GM23338 (cell line): ENCODE measurements around the gene LRRN4. TPM values are rescaled to one million over a fixed set of nuclear protein-coding genes. Genes with fewer than 3 reads are reported as not detected.

Source experiments
- ATAC-seq: fragments of 200-7000 bp; cut with Tn5 transposase; 3 replicates; pipeline ENCODE4 v1.9.1; 2020
- DNase-seq: peaks from one replicate; pipeline ENCODE4 v3.0.0-alpha.2; 2015; ENCODE audit warnings: low spot score
- H2AFZ ChIP-seq: fragments of 200-600 bp; sonication (generic); 2 replicates; pipeline ENCODE4 v1.8.0; 2016; ENCODE audit warnings: antibody characterized with exemption, mild to moderate bottlenecking, moderate library complexity
- H3F3A ChIP-seq: fragments of 200-600 bp; sonication (generic); replicated peaks from 2 replicates; pipeline ENCODE4 v1.8.0; 2017; ENCODE audit warnings: antibody characterized with exemption, mixed run types, low read depth
- H3K27ac ChIP-seq: fragments of 200-600 bp; sonication (generic); 2 replicates; pipeline ENCODE4 v1.6.1; 2016; ENCODE audit warnings: low read depth
- H3K27me3 ChIP-seq: fragments of 200-600 bp; sonication (generic); 2 replicates; pipeline ENCODE4 v1.8.0; 2016; ENCODE audit warnings: mild to moderate bottlenecking, mixed run types, moderate library complexity; ENCODE audit not compliant: insufficient read depth
- H3K36me3 ChIP-seq: fragments of 200-600 bp; sonication (generic); 2 replicates; pipeline ENCODE4 v1.8.0; 2016; ENCODE audit warnings: mild to moderate bottlenecking; ENCODE audit not compliant: insufficient read depth
- H3K4me1 ChIP-seq: fragments of 200-600 bp; sonication (generic); 2 replicates; pipeline ENCODE4 v1.8.0; 2016; ENCODE audit warnings: mild to moderate bottlenecking, moderate library complexity; ENCODE audit not compliant: insufficient read depth
- H3K4me2 ChIP-seq: fragments of 200-600 bp; sonication (generic); 2 replicates; pipeline ENCODE4 v1.7.1; 2017; ENCODE audit warnings: mixed run types
- H3K4me3 ChIP-seq: fragments of 200-600 bp; sonication (generic); 2 replicates; pipeline ENCODE4 v1.6.1; 2016; ENCODE audit warnings: mixed run types
- H3K79me2 ChIP-seq: fragments of 200-600 bp; sonication (generic); replicated peaks from 2 replicates; pipeline ENCODE4 v1.8.0; 2017; ENCODE audit warnings: mild to moderate bottlenecking; ENCODE audit not compliant: insufficient read depth
- H3K9me2 ChIP-seq: fragments of 200-600 bp; sonication (generic); 2 replicates; pipeline ENCODE4 v1.8.0; 2017; ENCODE audit not compliant: insufficient read depth
- H4K20me1 ChIP-seq: fragments of 200-600 bp; sonication (generic); replicated peaks from 2 replicates; pipeline ENCODE4 v1.8.0; 2017; ENCODE audit warnings: mild to moderate bottlenecking; ENCODE audit not compliant: insufficient read depth
- H3K27ac Mint-ChIP-seq: 2 replicates; pipeline ENCODE4 v1.8.0; 2020; ENCODE audit warnings: inconsistent platforms, mild to moderate bottlenecking, moderate library complexity, mixed read lengths
- H3K27me3 Mint-ChIP-seq: 3 replicates; pipeline ENCODE4 v1.8.0; 2022; ENCODE audit warnings: low read depth, mild to moderate bottlenecking, moderate library complexity, mixed read lengths, inconsistent platforms; ENCODE audit not compliant: insufficient read depth, poor library complexity
- H3K36me3 Mint-ChIP-seq: 3 replicates; pipeline ENCODE4 v1.8.0; 2021; ENCODE audit warnings: low read depth, mild to moderate bottlenecking, inconsistent platforms, moderate library complexity, mixed read lengths
- H3K4me1 Mint-ChIP-seq: 3 replicates; pipeline ENCODE4 v1.8.0; 2020; ENCODE audit warnings: mild to moderate bottlenecking, inconsistent platforms, mixed read lengths
- H3K4me3 Mint-ChIP-seq: 3 replicates; pipeline ENCODE4 v1.8.0; 2021; ENCODE audit warnings: moderate library complexity, mild to moderate bottlenecking, inconsistent platforms, mixed read lengths
- H3K9me3 Mint-ChIP-seq: 3 replicates; pipeline ENCODE4 v1.8.0; 2020; ENCODE audit warnings: moderate library complexity, mild to moderate bottlenecking, inconsistent platforms, mixed read lengths
- CREB1 ChIP-seq: fragments of 250-450 bp; sonication (Bioruptor Pico); IDR thresholded peaks from 2 replicates; pipeline ENCODE4 v1.5.0; 2020; ENCODE audit warnings: low read depth, mild to moderate bottlenecking, moderate library complexity
- EZH2 ChIP-seq: fragments of 200-600 bp; sonication (generic); IDR thresholded peaks from one replicate; pipeline ENCODE4 v1.8.0; 2017; ENCODE audit warnings: antibody characterized with exemption, mild to moderate bottlenecking, low read depth; ENCODE audit not compliant: unreplicated experiment
- EZH2phosphoT487 ChIP-seq: fragments of 200-600 bp; sonication (generic); IDR thresholded peaks from one replicate; pipeline ENCODE4 v1.8.1; 2018; ENCODE audit warnings: antibody characterized with exemption; ENCODE audit not compliant: unreplicated experiment
- JUNB ChIP-seq: IDR thresholded peaks from one replicate; pipeline ENCODE4 v1.6.1; 2016; ENCODE audit warnings: antibody characterized with exemption; ENCODE audit not compliant: unreplicated experiment
- NANOG ChIP-seq: IDR thresholded peaks from 2 replicates; pipeline ENCODE4 v1.6.1; 2016; ENCODE audit warnings: antibody characterized with exemption, borderline replicate concordance
- POLR2AphosphoS5 ChIP-seq: IDR thresholded peaks from 2 replicates; pipeline ENCODE4 v1.6.1; 2016; ENCODE audit warnings: antibody characterized with exemption, low read depth
- STAT1 ChIP-seq: IDR thresholded peaks from one replicate; pipeline ENCODE4 v1.6.1; 2016; ENCODE audit warnings: antibody characterized with exemption; ENCODE audit not compliant: unreplicated experiment
- ZNF114 ChIP-seq: fragments of 250-450 bp; sonication (Bioruptor Pico); IDR thresholded peaks from 2 replicates; pipeline ENCODE4 v1.5.0; 2020; ENCODE audit warnings: mild to moderate bottlenecking, moderate library complexity
- ZNF331 ChIP-seq: fragments of 250-450 bp; sonication (Bioruptor Pico); IDR thresholded peaks from 2 replicates; pipeline ENCODE4 v1.5.0; 2020; ENCODE audit warnings: low read depth, mild to moderate bottlenecking, moderate library complexity
- ZNF462 ChIP-seq: fragments of 250-450 bp; sonication (Bioruptor Pico); IDR thresholded peaks from 2 replicates; pipeline ENCODE4 v1.5.0; 2020; ENCODE audit warnings: mild to moderate bottlenecking, moderate library complexity
- polyA plus RNA-seq: library from polyadenylated mRNA; unstranded; fragments of >200 nt; fragmentation: Nextera tagmentation; extraction: Ambion mirVana; gene quantifications from 2 replicates; pipeline ENCODE4 v1.2.1, GENCODE V29; 2016
- total RNA-seq: library from RNA; depleted of rRNA; stranded (reverse); fragments of >200 nt; shearing (Covaris generic); gene quantifications from 2 replicates; pipeline ENCODE4 v1.2.3, GENCODE V29; 2014
- TF ChIP-seq, protein P1 (sequence below), 2 experiments: fragments of 200-600 bp in 1 of 2; sonication (generic) in 1 of 2; conservative IDR thresholded peaks; 2 replicates each; pipeline versions ENCODE4 v1.5.1 to v1.6.1; 2016 to 2017; ENCODE audit warnings: antibody characterized with exemption in 2 of 2, low read depth in 2 of 2, mild to moderate bottlenecking in 2 of 2, moderate library complexity in 1 of 2
- TF ChIP-seq, protein P2 (sequence below): IDR thresholded peaks from one replicate; pipeline ENCODE4 v1.6.1; 2018; ENCODE audit warnings: antibody characterized with exemption; ENCODE audit not compliant: unreplicated experiment
- TF ChIP-seq, protein P3 (sequence below): IDR thresholded peaks from 2 replicates; pipeline ENCODE4 v1.6.1; 2016; ENCODE audit warnings: antibody characterized with exemption

The LRRN4 gene
- total and polyA plus RNA-seq, 2 experiments from 2014 or later = 0.21 to 2.2 TPM

GRCh38 chr20:6029538-6029937, 24.3 kb downstream of the LRRN4 start:
- peaks cover 6% of the 10 kb centered on the region for H3K36me3 ChIP-seq
- Mint-ChIP-seq H3K36me3 (peaks cover 20% of the 10 kb centered on the region), H3K4me3 (no peak overlapping the region), H3K4me1 (no peaks in the 10 kb centered on the region; the same call in 2 of the 3 replicates), H3K27ac (no peak overlapping the region), H3K9me3 (peaks cover 11% of the 10 kb centered on the region; the same call in 2 of the 3 replicates), H3K27me3 (no peaks in the 10 kb centered on the region)
- H3K9me2 ChIP-seq = no peaks in the 10 kb centered on the region
- H3K4me1 ChIP-seq = no peaks in the 10 kb centered on the region
- H3F3A ChIP-seq = no peaks in the 10 kb centered on the region
- no peak overlapping the region for H3K4me2 ChIP-seq
- H3K4me3 ChIP-seq = no peak overlapping the region
- H3K27me3 ChIP-seq = no peaks in the 10 kb centered on the region
- H3K27ac ChIP-seq = no peak overlapping the region
- peaks cover 28% of the 10 kb centered on the region for H4K20me1 ChIP-seq
- H3K79me2 ChIP-seq = peaks cover 6% of the 10 kb centered on the region; the same call in 1 of the 2 replicates
- no peak for DNase-seq
- no peak for TF ChIP-seq EZH2phosphoT487
- TF ChIP-seq CREB1 = no peak
- TF ChIP-seq, protein P1, sequence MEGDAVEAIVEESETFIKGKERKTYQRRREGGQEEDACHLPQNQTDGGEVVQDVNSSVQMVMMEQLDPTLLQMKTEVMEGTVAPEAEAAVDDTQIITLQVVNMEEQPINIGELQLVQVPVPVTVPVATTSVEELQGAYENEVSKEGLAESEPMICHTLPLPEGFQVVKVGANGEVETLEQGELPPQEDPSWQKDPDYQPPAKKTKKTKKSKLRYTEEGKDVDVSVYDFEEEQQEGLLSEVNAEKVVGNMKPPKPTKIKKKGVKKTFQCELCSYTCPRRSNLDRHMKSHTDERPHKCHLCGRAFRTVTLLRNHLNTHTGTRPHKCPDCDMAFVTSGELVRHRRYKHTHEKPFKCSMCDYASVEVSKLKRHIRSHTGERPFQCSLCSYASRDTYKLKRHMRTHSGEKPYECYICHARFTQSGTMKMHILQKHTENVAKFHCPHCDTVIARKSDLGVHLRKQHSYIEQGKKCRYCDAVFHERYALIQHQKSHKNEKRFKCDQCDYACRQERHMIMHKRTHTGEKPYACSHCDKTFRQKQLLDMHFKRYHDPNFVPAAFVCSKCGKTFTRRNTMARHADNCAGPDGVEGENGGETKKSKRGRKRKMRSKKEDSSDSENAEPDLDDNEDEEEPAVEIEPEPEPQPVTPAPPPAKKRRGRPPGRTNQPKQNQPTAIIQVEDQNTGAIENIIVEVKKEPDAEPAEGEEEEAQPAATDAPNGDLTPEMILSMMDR (conservative IDR thresholded peaks at IDR 0.05; ENCODE audit: low read depth in 2 of 2) = no peak
- no peak for TF ChIP-seq EZH2
- no peak for TF ChIP-seq ZNF114 (CRISPR knock-in tag)
- TF ChIP-seq POLR2AphosphoS5 = no peak
- TF ChIP-seq NANOG = no peak
- TF ChIP-seq STAT1 = no peak
- TF ChIP-seq, protein P2, sequence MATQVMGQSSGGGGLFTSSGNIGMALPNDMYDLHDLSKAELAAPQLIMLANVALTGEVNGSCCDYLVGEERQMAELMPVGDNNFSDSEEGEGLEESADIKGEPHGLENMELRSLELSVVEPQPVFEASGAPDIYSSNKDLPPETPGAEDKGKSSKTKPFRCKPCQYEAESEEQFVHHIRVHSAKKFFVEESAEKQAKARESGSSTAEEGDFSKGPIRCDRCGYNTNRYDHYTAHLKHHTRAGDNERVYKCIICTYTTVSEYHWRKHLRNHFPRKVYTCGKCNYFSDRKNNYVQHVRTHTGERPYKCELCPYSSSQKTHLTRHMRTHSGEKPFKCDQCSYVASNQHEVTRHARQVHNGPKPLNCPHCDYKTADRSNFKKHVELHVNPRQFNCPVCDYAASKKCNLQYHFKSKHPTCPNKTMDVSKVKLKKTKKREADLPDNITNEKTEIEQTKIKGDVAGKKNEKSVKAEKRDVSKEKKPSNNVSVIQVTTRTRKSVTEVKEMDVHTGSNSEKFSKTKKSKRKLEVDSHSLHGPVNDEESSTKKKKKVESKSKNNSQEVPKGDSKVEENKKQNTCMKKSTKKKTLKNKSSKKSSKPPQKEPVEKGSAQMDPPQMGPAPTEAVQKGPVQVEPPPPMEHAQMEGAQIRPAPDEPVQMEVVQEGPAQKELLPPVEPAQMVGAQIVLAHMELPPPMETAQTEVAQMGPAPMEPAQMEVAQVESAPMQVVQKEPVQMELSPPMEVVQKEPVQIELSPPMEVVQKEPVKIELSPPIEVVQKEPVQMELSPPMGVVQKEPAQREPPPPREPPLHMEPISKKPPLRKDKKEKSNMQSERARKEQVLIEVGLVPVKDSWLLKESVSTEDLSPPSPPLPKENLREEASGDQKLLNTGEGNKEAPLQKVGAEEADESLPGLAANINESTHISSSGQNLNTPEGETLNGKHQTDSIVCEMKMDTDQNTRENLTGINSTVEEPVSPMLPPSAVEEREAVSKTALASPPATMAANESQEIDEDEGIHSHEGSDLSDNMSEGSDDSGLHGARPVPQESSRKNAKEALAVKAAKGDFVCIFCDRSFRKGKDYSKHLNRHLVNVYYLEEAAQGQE = no peak
- no peak for TF ChIP-seq JUNB
- no peak for TF ChIP-seq ZNF462
- no peak for TF ChIP-seq ZNF331
- TF ChIP-seq, protein P3, sequence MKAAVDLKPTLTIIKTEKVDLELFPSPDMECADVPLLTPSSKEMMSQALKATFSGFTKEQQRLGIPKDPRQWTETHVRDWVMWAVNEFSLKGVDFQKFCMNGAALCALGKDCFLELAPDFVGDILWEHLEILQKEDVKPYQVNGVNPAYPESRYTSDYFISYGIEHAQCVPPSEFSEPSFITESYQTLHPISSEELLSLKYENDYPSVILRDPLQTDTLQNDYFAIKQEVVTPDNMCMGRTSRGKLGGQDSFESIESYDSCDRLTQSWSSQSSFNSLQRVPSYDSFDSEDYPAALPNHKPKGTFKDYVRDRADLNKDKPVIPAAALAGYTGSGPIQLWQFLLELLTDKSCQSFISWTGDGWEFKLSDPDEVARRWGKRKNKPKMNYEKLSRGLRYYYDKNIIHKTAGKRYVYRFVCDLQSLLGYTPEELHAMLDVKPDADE = no peak
- no peak overlapping the region for H2AFZ ChIP-seq
- ATAC-seq = no peak
